ENCODE measurements around the gene PAXIP1.

The PAXIP1 gene

DNA sequence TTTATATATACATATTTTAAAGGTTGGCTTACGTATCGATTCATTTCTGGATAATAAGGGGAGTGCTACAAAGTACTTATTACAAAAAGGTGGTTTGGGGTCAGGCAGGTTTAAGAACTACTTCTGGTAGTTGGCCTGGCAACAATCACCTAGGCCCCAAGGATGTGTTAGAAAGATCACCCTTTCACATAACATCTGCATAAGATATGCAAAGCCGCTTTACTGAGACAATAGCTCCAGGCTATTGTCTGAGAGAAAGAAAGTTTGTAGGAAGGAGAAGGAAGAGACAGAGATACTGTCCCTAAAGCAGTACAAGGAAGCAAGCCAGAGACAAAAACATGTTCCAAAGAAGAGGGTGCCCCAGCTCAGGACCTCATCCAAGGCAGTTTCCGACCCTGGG is 6.2 kb downstream of the PAXIP1 start:
- DNase-seq (ENCODE audit: low spot score), result no peak

DNA sequence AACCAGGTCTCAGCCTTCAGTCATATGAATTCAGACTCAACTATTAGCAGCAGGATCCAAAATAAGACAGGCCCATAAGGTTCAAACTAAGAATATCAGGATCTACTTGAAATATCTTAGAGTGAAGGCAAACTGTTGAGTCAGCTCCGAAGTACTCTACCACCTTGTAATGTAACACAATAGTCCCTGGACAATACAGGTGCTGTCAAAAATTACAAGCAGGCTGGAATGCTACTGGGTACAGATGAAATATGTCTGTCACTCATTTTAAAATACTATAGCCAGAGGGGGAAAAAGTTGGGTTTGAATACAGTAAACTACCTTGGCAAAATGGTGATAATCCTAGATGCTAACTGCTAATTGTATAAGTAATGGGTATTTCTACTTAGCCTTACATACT is 6.8 kb downstream of the PAXIP1 start:
- DNase-seq (ENCODE audit: low spot score), result no peak

DNA sequence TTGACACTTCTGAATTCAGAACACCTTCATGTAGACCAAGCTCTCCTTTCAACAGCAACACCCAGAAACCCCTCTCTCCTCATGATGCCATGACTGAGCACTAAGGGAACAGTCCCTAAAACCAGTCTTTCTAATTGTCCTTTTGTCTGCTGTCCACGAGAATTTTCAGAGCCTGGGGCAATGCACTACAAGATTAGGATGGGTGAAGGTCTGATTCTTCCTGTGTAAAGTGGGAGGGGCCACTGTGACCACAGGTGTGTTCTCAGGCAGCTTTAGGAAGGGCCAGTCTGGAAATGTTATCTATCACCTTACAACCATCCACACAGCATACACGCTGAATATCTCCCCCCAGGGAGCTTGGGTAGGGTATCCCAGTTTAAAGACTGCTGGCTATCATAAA is 7.9 kb downstream of the PAXIP1 start:
- DNase-seq (ENCODE audit: low spot score), result no peak

- no peak for DNase-seq (ENCODE audit: low spot score)
These were observed 11.9 kb downstream of the PAXIP1 start for GRCh38 chr7:154990964-154991540.

- DNase-seq (ENCODE audit: low spot score), result no peak
These were observed 15.4 kb downstream of the PAXIP1 start for GRCh38 chr7:154987571-154987970.

DNA sequence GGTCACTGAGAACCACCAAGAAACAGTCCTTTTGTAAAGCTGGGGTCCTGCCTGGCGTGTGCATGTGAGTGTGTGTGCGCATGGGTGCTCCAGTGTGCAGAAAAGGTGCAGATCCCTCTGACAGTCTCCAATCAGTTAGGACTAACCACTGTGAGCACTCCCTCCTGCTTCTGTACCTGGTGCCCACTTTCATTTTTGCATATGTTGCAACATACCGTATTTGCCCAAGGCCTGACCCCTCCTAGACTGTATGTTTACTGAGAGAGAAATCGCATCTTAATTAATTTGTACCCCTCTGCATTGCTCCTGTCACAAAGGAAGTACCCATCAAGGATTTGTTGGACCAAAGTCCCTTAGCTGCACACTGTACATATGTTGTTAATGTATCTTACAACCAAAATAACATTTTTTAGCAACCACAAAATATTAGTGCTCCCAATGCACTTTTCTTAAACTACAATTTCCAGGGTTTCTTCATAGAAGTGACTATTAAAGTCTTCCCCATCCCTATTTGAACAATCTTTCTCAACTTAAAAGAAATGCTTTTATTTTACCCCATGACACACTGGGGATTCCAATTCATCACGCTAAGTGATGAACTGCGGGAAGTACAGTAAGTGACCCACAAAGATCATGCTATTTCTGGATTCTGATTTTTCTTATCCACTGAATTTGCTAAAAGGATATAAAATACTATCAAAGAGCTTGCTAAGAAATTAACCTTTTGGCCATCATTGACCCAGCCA is 16.6 kb downstream of the PAXIP1 start:
- no peak for DNase-seq (ENCODE audit: low spot score)

DNA sequence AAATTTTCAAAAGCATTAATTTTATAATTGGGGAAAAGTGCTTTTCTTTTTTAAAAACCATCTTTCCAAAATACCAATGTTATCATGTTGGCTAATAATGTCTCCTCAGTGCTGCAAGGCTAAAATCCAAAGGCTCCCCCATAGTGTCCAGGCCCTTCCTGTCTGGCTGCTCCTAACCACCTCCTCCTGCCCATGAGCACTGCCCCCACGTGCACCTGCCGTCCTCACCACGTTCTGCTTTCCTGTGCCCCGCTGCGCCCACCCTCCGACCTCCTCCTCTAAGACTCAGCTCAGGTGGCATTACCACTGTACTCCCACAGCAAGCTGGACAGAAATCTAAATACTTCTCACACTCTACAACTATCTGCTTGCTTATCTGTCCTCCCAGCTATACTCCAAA is 17.7 kb downstream of the PAXIP1 start:
- DNase-seq (ENCODE audit: low spot score), result no peak

DNA sequence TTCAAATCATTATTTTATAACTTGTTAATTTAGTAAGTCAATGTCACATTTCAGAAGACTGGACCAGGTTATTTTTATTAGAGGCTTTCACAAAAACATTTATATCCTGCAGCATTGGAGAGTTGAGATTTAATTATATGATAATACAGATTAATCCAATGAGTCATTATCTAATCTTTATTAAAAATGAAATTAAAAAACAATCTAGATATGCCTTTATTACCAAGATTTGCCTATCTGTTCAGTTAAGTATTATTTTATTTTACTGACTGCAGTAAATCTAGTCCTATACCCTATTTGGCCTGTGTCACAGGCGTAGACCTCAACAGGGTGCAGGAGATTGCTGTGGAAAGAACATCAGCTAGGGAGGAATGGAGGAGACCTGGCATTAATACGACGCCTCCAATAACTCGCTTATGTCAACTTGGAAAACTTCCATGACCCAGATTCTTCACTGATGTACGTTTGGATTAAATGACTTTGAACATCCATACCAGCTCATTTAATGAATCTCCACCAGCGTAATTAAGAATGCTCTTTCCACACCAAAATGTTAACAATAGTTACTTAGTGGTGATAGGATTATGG is 18.2 kb downstream of the PAXIP1 start:
- DNase-seq (ENCODE audit: low spot score), result no peak

DNA sequence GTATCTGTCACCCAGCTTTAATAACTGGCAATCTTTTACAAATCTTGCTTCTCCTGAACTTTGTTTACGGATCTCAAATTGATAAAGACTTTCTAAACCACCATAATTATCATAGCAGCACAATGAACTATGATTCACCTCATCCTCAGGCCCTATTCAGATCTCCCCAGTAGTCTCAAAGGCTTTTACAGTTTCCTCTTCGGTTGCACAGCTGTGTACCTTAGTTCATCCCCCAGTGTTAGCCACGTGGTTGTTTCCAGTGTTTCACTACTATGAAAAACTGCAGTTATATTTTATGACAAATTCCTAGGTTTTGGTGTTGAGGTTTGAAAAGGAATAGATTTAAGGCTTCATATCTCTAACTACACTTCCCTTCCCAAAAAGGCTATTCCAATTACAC is 24.9 kb downstream of the PAXIP1 start:
- no peak for DNase-seq (ENCODE audit: low spot score)

GRCh38 chr7:154977250-154977649 is 25.7 kb downstream of the PAXIP1 start:
- no peak for DNase-seq (ENCODE audit: low spot score)

GRCh38 chr7:154976844-154977243 is 26.1 kb downstream of the PAXIP1 start:
- DNase-seq (ENCODE audit: low spot score), result no peak

DNA sequence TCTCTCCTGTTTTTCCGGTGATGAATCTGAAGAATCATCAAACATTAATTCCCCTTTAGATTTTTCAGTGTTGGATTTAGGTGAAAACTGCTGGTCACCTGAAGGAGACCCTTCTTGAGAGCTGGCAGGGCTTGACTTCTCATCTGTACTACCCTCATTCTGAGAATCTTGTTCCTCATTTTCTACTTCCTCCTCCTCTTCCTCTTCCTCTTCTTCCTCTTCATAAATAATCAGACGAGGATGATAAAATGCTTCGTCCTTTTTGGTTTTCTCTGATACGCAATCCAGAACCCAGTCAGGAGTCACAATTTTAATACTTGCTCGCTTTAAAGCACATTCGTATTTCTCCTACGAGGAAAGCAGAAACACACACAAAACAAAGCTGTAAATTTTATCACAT is 26.9 kb downstream of the PAXIP1 start:
- no peak for DNase-seq (ENCODE audit: low spot score)

GRCh38 chr7:154973381-154973780 is 29.5 kb downstream of the PAXIP1 start:
- no peak for DNase-seq (ENCODE audit: low spot score)

DNA sequence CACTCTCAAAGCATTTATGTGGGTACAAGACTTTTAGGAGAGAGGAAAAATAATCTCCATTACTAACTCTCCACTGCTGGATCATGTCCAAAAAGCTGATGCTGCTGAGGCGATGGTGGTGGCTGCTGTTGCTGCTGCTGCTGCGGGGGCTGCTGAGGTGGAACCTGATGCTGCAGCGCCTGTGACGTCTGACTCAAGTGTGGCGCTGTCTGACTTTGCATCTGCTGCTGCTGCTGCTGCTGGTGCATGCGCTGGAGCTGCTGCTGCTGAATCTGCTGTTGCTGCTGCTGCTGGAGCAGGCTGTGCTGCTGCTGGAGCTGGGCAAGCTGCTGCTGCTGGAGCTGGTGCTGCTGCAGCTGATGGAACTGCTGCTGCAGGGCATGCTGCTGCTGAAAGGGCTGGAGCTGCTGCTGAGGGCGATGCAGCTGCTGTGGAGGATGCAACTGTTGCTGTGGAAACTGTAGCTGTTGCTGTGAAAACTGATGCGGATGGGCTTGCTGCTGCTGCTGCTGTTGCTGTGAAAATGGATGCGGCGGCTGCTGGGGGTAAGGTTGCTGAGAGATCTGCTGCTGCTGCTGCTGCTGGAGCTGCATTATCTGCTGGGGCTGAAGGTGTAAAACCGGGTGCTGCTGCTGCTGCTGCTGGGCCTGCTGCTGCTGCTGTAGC is 34.5 kb downstream of the PAXIP1 start:
- DNase-seq (ENCODE audit: low spot score), result no peak

- no peak for DNase-seq (ENCODE audit: low spot score)
These were observed 35.4 kb downstream of the PAXIP1 start for GRCh38 chr7:154967401-154967955.

DNA sequence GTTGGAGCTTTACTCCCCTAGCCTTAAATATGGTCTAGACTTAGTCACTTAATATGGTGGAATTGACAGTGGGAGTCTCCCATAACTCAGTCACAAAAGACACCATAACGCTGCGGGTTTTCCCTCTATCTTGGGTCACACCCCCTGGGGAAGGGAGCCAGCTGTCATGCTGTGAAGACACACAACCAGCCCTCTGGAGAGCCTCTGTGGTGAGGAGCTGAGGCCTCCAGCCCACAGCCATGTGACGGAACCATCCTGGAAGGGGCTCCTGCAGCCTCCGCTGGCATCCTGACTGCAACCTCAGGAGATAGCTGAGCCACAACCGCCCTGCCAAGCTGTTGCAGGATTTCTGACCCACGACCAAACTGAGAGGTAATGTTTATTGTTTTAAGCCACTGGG is 37.9 kb downstream of the PAXIP1 start:
- DNase-seq (ENCODE audit: low spot score), result no peak

GRCh38 chr7:154960063-154960790 is 42.7 kb downstream of the PAXIP1 start:
- DNase-seq (ENCODE audit: low spot score), result no peak

DNA sequence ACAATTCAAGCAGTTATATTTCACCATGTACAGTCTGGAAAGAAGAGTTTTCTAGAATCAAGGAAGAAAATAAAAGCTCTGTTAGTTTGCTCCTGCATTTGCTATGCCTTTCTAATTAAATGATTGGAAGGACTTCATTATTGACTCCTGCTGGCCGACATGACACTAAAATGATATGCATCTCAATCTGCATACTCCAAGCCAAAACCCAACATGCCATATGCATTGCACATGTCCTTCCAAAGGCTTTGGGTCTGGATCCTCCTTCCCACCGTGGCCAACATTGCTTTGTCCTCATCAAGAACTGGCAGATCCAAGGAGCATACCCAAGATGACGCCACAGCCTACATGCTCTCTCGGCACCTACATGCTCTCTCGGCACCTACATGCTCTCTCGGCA is 46.5 kb downstream of the PAXIP1 start:
- no peak for DNase-seq (ENCODE audit: low spot score)

DNA sequence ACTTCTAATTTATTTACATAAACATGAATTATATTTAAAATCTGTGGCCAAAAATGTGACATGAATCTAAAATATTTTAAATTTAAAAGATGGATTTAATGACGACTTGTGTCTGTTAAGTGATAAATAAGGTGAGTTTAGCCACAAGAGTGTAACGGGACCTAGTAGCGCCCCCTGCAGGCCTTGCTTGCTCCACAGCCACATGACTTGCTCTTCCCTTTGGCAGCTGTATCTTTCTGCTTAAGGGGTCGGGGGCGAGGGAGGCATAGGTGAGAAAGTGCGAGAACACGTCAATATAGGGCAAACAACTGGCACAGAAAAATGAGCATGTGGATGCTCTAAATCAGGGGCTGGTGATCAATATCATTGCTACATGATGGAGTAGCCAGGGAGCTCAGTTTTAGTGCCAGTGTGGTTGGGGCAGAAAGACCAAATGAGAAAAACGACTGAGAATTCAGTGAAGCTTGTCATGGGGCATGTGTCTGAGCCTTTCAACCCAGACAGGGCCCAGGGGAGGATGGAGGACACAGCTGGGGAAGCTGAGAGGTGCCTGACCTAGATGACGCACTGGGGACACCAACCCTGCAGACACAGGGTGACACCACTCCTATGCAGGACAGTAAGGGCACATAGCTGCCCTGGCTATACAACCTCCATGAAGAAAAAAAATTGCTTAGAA is 49.8 kb downstream of the PAXIP1 start:
- peak; percentile 74 for DNase-seq (ENCODE audit: low spot score)

- DNase-seq (ENCODE audit: low spot score), result no peak
These were observed 52.0 kb downstream of the PAXIP1 start for GRCh38 chr7:154950960-154951359.

GRCh38 chr7:154947604-154948003 is 55.3 kb downstream of the PAXIP1 start:
- no peak for DNase-seq (ENCODE audit: low spot score)

GRCh38 chr7:154946166-154946565 is 56.8 kb downstream of the PAXIP1 start:
- no peak for DNase-seq (ENCODE audit: low spot score)
